RCC 7860 (cell line): ENCODE measurements around the gene SULT6B1.
"Not testable (repeated sequence)": the region's sequence is repeated elsewhere in the genome, so short reads cannot be mapped to it uniquely, and the experiment has no call there.

Experiments used
- DNase-seq: peaks from one replicate; pipeline ENCODE4 v3.0.0-alpha.2; 2015; ENCODE audit warnings: low spot score
- FAIRE-seq: peaks from 2 replicates; lab custom pipeline; 2012; peaks lifted over from hg19 to GRCh38; lab: Jason Lieb, UNC

Gene SULT6B1

GRCh38 chr2:37196320-37197195, 8.1 kb upstream of the SULT6B1 start, which contains the start of gene CEBPZOS:
Gene CEBPZOS, plus strand, starts transcription at chr2:37196496. Its CDS starts 3,209 bp downstream, at chr2:37199705.
- DNase-seq = peak; percentile 70
- FAIRE-seq = no peak

GRCh38 chr2:37195862-37196319, 7.4 kb upstream of the SULT6B1 start:
- FAIRE-seq, DNase-seq: not testable (repeated sequence)

DNA sequence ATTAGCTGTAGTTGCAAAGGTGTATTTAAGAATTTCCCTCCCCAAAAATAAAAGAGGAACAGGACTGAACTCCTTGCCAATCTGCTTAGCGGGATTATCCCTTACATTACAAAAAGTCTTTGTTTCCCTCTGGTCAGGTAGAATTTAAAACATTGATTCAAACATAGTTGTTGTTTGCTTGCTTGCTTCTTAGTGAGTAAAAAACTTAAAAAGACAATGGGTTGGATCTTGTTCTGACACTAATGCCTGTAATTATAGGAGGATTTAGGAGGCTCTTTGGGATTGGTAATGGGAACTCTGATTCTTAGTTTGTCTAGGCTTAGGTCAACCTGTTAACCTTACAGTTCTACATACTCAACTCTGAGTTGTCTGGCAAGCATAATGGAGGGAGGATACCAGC, 4.1 kb upstream of the SULT6B1 start:
- FAIRE-seq (no peak), DNase-seq (no peak)

DNA sequence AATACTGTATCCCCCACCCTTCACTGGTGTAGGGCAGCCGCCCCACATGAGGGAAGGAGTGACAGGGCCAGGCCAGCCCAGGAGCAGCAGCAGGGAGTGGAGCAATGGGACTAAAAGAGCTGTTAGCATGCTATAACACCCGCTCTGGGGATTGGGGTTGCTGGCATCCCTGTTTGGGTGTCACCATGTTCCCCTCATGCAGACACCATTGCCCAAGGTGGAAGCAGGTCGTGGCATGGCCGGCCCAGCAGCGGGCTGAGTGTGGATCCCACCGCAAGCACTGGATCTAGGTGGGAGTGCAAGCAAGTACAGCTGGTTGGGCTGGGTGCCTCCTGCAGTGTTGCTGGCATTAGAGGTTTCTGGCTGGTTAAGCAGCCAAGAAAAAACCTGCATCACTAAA, 3.3 kb upstream of the SULT6B1 start:
- FAIRE-seq (no peak), DNase-seq (no peak)

- FAIRE-seq (no peak), DNase-seq (no peak)
Measured at GRCh38 chr2:37191253-37191652, 2.8 kb upstream of the SULT6B1 start.

DNA sequence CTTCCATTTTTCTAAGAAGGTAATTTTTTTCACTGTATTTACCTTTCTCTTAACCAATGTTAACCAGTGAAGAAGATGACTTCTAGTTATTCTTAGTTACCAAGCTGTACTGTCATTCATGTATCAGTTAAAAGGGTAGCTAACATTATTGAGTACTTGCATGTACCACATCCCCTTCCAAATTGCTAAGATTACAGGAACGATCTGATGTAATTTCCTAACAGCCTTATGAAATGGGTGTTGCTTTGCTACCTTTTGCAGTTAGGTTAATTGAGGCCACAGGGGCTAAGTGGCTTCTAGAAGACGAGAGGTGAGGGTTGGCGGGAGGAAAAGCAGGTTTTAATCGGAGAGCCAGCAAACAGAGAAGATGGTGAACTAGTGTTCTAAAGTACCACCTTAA, 1.8 kb upstream of the SULT6B1 start:
- FAIRE-seq (no peak), DNase-seq (no peak)

- FAIRE-seq (peak; percentile 85), DNase-seq (peak; percentile 77)
Measured at GRCh38 chr2:37189452-37190153, 1.1 kb upstream of the SULT6B1 start.

DNA sequence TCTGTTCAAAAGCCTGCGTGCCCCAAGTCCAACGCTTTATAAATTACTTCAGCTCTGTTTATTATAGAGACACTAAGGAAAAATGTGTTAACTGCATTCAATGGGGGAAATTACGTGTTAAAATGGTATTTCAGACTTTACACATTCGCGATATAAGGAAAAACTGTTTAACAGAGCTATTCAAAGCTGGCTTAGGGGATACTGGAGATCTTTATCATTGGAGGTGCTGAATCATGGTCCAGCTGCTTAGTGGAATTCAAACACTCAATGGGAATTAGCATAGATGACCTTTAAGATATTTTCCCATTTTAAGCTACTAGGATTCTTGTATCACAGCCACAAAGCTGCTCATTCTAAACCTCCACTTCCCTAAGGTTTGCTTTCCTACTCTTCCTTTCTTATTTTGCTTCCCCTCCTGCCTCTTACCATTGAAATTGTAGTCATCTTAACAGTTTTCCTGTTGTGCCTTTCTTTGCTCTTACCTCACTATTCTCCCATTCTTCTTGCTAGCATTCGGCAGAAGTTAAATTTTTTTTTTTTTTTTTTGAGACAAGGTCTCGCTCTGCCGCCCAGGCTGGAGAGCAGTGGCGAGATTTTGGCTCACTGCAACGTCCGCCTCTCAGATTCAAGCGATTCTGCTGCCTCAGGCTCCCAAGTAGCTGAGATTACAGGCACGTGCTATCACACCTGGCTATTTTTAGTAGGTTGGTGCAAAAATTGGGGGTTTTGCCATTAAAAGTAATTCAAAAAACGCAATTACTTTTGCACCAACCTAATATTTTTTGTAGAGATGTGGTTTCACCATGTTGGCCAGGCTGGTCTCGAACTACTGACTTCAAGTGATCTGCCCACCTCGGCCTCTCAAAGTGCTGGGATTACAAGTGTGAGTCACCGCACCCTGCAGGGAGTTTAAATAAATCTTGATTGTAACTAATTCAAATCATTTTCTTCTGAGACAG, 6.5 kb downstream of the SULT6B1 start:
- no peak for DNase-seq
- FAIRE-seq = no peak

DNA sequence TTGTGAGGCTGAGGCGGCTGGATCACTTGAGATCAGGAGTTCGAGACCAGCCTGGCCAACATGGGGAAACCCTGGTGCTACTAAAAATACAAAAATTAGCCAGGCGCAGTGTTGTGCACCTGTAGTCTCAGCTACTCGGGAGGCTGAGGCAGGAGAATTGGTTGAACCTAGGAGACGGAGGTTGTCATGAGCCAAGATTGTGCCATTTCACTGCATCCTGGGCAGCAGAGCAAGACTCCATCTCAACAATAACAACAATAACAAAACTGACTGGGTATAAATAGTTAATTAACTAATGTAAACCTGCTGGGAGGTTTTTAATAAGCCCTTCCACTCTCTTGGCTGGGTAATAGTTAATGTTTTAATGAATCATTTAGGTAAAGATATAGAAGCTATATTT, 7.8 kb downstream of the SULT6B1 start:
- DNase-seq = no peak
- no peak for FAIRE-seq

- FAIRE-seq (no peak), DNase-seq (no peak)
Measured at GRCh38 chr2:37180006-37180639, 8.3 kb downstream of the SULT6B1 start.

DNA sequence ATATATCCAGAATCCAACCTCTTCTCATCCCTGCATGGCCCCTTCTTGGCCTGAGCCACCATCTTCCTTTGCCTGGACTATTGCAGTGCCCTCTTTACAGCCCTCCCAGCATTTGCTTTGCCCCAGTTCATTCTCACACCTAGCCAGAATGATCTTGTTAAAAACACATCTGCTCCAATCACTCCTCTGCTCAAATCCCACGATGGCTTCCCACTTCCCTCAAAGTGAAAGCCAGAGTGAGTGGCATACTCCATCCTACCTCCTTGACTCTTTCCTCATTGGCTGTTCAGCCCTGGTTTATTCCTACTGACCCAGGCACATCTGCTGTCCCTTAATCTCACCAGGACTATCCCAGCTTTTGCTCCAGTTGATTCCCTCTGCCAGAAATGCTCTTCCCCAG, 14.7 kb downstream of the SULT6B1 start:
- no peak for DNase-seq
- no peak for FAIRE-seq

DNA sequence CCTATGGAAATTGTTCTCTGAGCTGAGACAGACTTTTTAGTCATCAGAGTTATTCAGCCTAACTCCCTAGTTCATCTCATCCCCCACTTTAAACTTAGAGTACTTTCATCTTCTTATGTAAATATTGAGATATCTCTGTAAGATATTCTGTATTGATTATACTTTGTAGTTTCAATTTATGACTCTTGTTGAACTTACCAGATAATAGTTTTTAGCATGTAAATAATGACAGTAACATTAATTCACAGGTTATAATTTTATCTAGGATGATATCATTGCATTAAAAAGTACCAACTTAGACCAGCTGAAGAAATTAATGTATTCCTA, 16.9 kb downstream of the SULT6B1 start:
- no peak for FAIRE-seq

GRCh38 chr2:37168217-37168981, 20.1 kb downstream of the SULT6B1 start:
- FAIRE-seq = no peak
- DNase-seq = peak; percentile 29

More for the DNA sequence above, 16.9 kb downstream of the SULT6B1 start:
- DNase-seq = no peak

DNA sequence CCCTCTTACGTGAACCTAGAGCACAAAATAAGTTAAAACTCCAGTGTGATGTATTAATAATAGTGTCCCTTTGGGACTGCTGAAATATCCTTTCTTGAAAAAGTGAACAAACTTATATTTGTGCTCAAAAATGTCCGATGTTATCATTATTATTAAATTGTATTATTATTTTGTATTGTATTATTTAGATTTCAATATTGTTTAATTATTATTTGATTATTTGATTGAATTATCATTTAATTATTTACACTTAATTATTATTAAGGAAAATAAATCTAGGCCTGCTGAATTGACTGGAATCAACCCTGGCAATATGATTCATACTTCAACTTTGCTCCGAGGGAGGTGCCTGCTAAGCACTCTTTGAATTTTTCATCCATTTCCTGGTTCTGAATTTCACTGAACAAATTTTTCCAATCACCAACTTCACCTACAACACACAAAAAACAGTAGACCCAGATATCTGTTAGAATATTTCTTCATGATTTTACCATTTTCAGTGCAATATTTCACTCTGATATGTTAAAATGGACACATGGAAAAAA, 20.8 kb downstream of the SULT6B1 start:
- DNase-seq (no peak), FAIRE-seq (peak; percentile 78)

GRCh38 chr2:37164757-37165156, 23.7 kb downstream of the SULT6B1 start:
- no peak for DNase-seq
- no peak for FAIRE-seq

DNA sequence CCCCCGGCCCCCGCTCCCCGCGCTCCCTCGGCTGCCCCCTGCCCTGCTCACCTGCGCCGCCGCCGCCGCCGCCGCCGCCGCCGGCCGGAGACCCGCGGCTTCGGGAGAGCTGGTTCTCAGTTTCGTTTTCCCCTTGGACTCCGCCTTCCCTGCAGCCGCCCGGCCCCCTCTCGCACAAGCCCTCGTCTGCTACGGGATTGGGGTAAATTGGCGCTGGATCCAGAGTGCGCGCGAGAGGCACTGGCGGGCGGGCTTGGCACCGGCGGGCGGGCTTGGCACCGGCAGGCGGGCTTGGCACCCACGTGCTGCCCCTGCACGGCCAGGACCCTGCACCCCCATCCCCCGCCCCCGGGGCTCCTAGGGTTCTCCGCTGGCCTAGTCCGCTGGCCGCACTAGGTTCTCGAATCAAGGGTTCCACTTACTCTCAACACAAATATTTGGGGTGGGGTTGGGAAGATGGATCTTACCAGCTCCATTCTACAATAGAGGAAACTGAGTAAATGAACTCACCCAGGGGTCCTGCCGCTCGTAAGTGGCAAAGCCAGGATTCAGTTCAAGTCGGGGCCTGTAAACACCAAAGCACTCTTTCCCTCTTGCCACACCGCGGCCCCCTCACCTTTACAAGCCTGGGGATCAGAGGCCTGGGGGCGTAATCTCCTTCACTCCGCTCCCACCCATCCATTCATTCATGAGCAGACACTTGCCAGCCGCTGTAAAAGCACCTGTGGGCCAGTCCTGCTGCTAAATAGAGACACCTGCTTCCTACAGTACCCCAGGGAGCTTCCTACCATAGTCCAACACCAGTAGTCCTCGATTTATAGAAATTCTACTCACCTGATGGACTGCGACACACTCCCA, 31.4 kb downstream of the SULT6B1 start, which contains the start of gene EIF2AK2:
Gene EIF2AK2, minus strand, starts transcription at position 124 of the 858 bp plus-strand sequence. CDS start 9,174 bp downstream, outside the sequence.
- peak; percentile 80 for DNase-seq
- no peak for FAIRE-seq

DNA sequence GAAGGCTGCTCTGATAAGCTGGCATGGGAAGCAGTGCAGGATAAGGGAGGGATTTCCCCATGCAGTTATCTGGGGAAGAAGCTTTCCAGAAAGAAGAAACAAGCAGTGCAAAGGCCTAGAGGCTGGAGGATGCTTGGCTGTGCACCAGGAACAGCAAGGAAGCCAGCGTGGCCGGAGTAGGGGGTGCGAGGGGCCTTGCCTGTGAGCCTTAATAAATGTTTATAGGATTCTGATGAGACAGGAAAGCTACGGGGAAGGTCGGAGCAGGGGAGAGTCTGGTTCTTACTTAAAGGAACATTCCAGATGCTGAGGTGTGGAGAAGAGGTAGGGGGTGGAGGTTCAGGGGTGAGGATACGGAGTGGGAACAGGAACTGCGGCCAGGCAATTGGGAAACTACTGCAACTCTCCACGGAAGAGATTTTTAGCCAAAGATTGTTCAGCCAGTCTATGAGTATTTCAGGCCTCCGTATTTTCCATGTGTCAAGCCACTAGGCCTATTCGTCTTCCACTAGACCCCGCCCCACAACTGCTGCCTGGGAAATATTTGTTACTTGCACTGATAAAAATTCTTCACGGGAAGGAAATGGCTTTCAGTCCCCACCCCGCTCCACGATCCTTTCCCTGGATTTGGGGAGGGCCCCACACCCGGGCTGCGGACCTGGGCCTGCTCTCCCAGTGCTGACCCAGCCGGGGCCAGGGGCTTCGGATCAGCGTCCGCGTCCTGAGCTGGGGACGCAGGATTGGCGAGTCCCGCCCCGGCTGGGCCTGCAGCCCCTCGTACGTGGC, 32.2 kb downstream of the SULT6B1 start:
- no peak for FAIRE-seq
- no peak for DNase-seq

GRCh38 chr2:37154785-37155184, 33.7 kb downstream of the SULT6B1 start:
- FAIRE-seq = no peak
- no peak for DNase-seq
